GM23338 (cell line): ENCODE data around the gene NTM. TPM values are rescaled to one million over a fixed set of nuclear protein-coding genes. Genes with fewer than 3 reads are reported as not detected.

ENCODE experiments used
- ATAC-seq: fragments of 200-7000 bp; cut with Tn5 transposase; 3 replicates; pipeline ENCODE4 v1.9.1; 2020
- DNase-seq: peaks from one replicate; pipeline ENCODE4 v3.0.0-alpha.2; 2015; ENCODE audit warnings: low spot score
- H2AFZ ChIP-seq: fragments of 200-600 bp; sonication (generic); 2 replicates; pipeline ENCODE4 v1.8.0; 2016; ENCODE audit warnings: antibody characterized with exemption, mild to moderate bottlenecking, moderate library complexity
- H3F3A ChIP-seq: fragments of 200-600 bp; sonication (generic); replicated peaks from 2 replicates; pipeline ENCODE4 v1.8.0; 2017; ENCODE audit warnings: antibody characterized with exemption, mixed run types, low read depth
- H3K27ac ChIP-seq: fragments of 200-600 bp; sonication (generic); 2 replicates; pipeline ENCODE4 v1.6.1; 2016; ENCODE audit warnings: low read depth
- H3K27me3 ChIP-seq: fragments of 200-600 bp; sonication (generic); 2 replicates; pipeline ENCODE4 v1.8.0; 2016; ENCODE audit warnings: mild to moderate bottlenecking, mixed run types, moderate library complexity; ENCODE audit not compliant: insufficient read depth
- H3K36me3 ChIP-seq: fragments of 200-600 bp; sonication (generic); 2 replicates; pipeline ENCODE4 v1.8.0; 2016; ENCODE audit warnings: mild to moderate bottlenecking; ENCODE audit not compliant: insufficient read depth
- H3K4me1 ChIP-seq: fragments of 200-600 bp; sonication (generic); 2 replicates; pipeline ENCODE4 v1.8.0; 2016; ENCODE audit warnings: mild to moderate bottlenecking, moderate library complexity; ENCODE audit not compliant: insufficient read depth
- H3K4me2 ChIP-seq: fragments of 200-600 bp; sonication (generic); 2 replicates; pipeline ENCODE4 v1.7.1; 2017; ENCODE audit warnings: mixed run types
- H3K4me3 ChIP-seq: fragments of 200-600 bp; sonication (generic); 2 replicates; pipeline ENCODE4 v1.6.1; 2016; ENCODE audit warnings: mixed run types
- H3K79me2 ChIP-seq: fragments of 200-600 bp; sonication (generic); replicated peaks from 2 replicates; pipeline ENCODE4 v1.8.0; 2017; ENCODE audit warnings: mild to moderate bottlenecking; ENCODE audit not compliant: insufficient read depth
- H3K9me2 ChIP-seq: fragments of 200-600 bp; sonication (generic); 2 replicates; pipeline ENCODE4 v1.8.0; 2017; ENCODE audit not compliant: insufficient read depth
- H4K20me1 ChIP-seq: fragments of 200-600 bp; sonication (generic); replicated peaks from 2 replicates; pipeline ENCODE4 v1.8.0; 2017; ENCODE audit warnings: mild to moderate bottlenecking; ENCODE audit not compliant: insufficient read depth
- H3K27ac Mint-ChIP-seq: 2 replicates; pipeline ENCODE4 v1.8.0; 2020; ENCODE audit warnings: inconsistent platforms, mild to moderate bottlenecking, moderate library complexity, mixed read lengths
- H3K27me3 Mint-ChIP-seq: 3 replicates; pipeline ENCODE4 v1.8.0; 2022; ENCODE audit warnings: low read depth, mild to moderate bottlenecking, moderate library complexity, mixed read lengths, inconsistent platforms; ENCODE audit not compliant: insufficient read depth, poor library complexity
- H3K36me3 Mint-ChIP-seq: 3 replicates; pipeline ENCODE4 v1.8.0; 2021; ENCODE audit warnings: low read depth, mild to moderate bottlenecking, inconsistent platforms, moderate library complexity, mixed read lengths
- H3K4me1 Mint-ChIP-seq: 3 replicates; pipeline ENCODE4 v1.8.0; 2020; ENCODE audit warnings: mild to moderate bottlenecking, inconsistent platforms, mixed read lengths
- H3K4me3 Mint-ChIP-seq: 3 replicates; pipeline ENCODE4 v1.8.0; 2021; ENCODE audit warnings: moderate library complexity, mild to moderate bottlenecking, inconsistent platforms, mixed read lengths
- H3K9me3 Mint-ChIP-seq: 3 replicates; pipeline ENCODE4 v1.8.0; 2020; ENCODE audit warnings: moderate library complexity, mild to moderate bottlenecking, inconsistent platforms, mixed read lengths
- CREB1 ChIP-seq: fragments of 250-450 bp; sonication (Bioruptor Pico); IDR thresholded peaks from 2 replicates; pipeline ENCODE4 v1.5.0; 2020; ENCODE audit warnings: low read depth, mild to moderate bottlenecking, moderate library complexity
- ETS1 ChIP-seq: IDR thresholded peaks from 2 replicates; pipeline ENCODE4 v1.6.1; 2016; ENCODE audit warnings: antibody characterized with exemption
- EZH2 ChIP-seq: fragments of 200-600 bp; sonication (generic); IDR thresholded peaks from one replicate; pipeline ENCODE4 v1.8.0; 2017; ENCODE audit warnings: antibody characterized with exemption, mild to moderate bottlenecking, low read depth; ENCODE audit not compliant: unreplicated experiment
- JUNB ChIP-seq: IDR thresholded peaks from one replicate; pipeline ENCODE4 v1.6.1; 2016; ENCODE audit warnings: antibody characterized with exemption; ENCODE audit not compliant: unreplicated experiment
- NANOG ChIP-seq: IDR thresholded peaks from 2 replicates; pipeline ENCODE4 v1.6.1; 2016; ENCODE audit warnings: antibody characterized with exemption, borderline replicate concordance
- POLR2AphosphoS5 ChIP-seq: IDR thresholded peaks from 2 replicates; pipeline ENCODE4 v1.6.1; 2016; ENCODE audit warnings: antibody characterized with exemption, low read depth
- REST ChIP-seq: IDR thresholded peaks from one replicate; pipeline ENCODE4 v1.6.1; 2018; ENCODE audit warnings: antibody characterized with exemption; ENCODE audit not compliant: unreplicated experiment
- STAT1 ChIP-seq: IDR thresholded peaks from one replicate; pipeline ENCODE4 v1.6.1; 2016; ENCODE audit warnings: antibody characterized with exemption; ENCODE audit not compliant: unreplicated experiment
- ZNF114 ChIP-seq: fragments of 250-450 bp; sonication (Bioruptor Pico); IDR thresholded peaks from 2 replicates; pipeline ENCODE4 v1.5.0; 2020; ENCODE audit warnings: mild to moderate bottlenecking, moderate library complexity
- ZNF331 ChIP-seq: fragments of 250-450 bp; sonication (Bioruptor Pico); IDR thresholded peaks from 2 replicates; pipeline ENCODE4 v1.5.0; 2020; ENCODE audit warnings: low read depth, mild to moderate bottlenecking, moderate library complexity
- polyA plus RNA-seq: library from polyadenylated mRNA; unstranded; fragments of >200 nt; fragmentation: Nextera tagmentation; extraction: Ambion mirVana; gene quantifications from 2 replicates; pipeline ENCODE4 v1.2.1, GENCODE V29; 2016
- total RNA-seq: library from RNA; depleted of rRNA; stranded (reverse); fragments of >200 nt; shearing (Covaris generic); gene quantifications from 2 replicates; pipeline ENCODE4 v1.2.3, GENCODE V29; 2014
- TF ChIP-seq, protein P1 (sequence below): fragments of 250-450 bp; sonication (Bioruptor Pico); IDR thresholded peaks from 2 replicates; pipeline ENCODE4 v1.5.0; 2020; ENCODE audit warnings: mild to moderate bottlenecking, moderate library complexity
- TF ChIP-seq, protein P2 (sequence below), 2 experiments: fragments of 200-600 bp in 1 of 2; sonication (generic) in 1 of 2; conservative IDR thresholded peaks; 2 replicates each; pipeline versions ENCODE4 v1.5.1 to v1.6.1; 2016 to 2017; ENCODE audit warnings: antibody characterized with exemption in 2 of 2, low read depth in 2 of 2, mild to moderate bottlenecking in 2 of 2, moderate library complexity in 1 of 2

Gene NTM
- total and polyA plus RNA-seq, 2 experiments from 2014 or later: 10.6 to 14.6 TPM

DNA sequence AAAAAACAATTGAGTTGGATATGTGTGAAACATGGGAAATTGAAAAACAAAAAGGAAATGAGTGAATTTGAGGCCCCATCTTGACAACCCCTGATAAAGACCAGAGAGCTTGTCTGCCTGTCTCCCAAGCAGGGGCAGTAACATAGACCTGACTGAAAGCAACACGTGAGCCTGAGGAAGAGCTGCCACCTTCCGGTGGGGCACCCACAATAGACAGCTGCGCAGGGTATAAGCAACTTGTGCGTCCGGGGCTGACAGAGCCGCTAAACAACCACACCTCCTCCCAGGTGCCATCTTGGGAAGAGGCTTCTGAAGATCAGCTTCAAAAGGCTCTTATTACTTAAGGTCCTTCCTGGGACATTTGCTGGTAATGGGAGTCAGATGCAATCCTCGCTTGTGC, 166.8 kb downstream of the NTM start:
- no peak overlapping the region for H3K27ac Mint-ChIP-seq
- Histone ChIP-seq H3K27ac (no peak overlapping the region), H3K36me3 (peaks cover 4% of the 10 kb centered on the region; the same call in 1 of the 2 replicates), H3K4me3 (no peak overlapping the region), H4K20me1 (no peaks in the 10 kb centered on the region), H3K27me3 (no peaks in the 10 kb centered on the region), H2AFZ (no peak overlapping the region), H3K9me2 (no peaks in the 10 kb centered on the region), H3K4me1 (no peaks in the 10 kb centered on the region), H3K4me2 (no peak overlapping the region), H3K79me2 (no peaks in the 10 kb centered on the region), H3F3A (no peaks in the 10 kb centered on the region)
- peaks cover 7% of the 10 kb centered on the region for H3K4me1 Mint-ChIP-seq
- ATAC-seq (no peak), DNase-seq (no peak)
- peaks cover 6% of the 10 kb centered on the region for H3K27me3 Mint-ChIP-seq
- no peak overlapping the region for H3K4me3 Mint-ChIP-seq
- TF ChIP-seq STAT1: no peak
- TF ChIP-seq ZNF114 (CRISPR knock-in tag): no peak
- TF ChIP-seq NANOG: no peak
- TF ChIP-seq CREB1 (CRISPR knock-in tag): no peak
- no peak for TF ChIP-seq ETS1
- no peak for TF ChIP-seq POLR2AphosphoS5
- TF ChIP-seq EZH2: no peak
- no peak for TF ChIP-seq ZNF331
- TF ChIP-seq, protein P1, sequence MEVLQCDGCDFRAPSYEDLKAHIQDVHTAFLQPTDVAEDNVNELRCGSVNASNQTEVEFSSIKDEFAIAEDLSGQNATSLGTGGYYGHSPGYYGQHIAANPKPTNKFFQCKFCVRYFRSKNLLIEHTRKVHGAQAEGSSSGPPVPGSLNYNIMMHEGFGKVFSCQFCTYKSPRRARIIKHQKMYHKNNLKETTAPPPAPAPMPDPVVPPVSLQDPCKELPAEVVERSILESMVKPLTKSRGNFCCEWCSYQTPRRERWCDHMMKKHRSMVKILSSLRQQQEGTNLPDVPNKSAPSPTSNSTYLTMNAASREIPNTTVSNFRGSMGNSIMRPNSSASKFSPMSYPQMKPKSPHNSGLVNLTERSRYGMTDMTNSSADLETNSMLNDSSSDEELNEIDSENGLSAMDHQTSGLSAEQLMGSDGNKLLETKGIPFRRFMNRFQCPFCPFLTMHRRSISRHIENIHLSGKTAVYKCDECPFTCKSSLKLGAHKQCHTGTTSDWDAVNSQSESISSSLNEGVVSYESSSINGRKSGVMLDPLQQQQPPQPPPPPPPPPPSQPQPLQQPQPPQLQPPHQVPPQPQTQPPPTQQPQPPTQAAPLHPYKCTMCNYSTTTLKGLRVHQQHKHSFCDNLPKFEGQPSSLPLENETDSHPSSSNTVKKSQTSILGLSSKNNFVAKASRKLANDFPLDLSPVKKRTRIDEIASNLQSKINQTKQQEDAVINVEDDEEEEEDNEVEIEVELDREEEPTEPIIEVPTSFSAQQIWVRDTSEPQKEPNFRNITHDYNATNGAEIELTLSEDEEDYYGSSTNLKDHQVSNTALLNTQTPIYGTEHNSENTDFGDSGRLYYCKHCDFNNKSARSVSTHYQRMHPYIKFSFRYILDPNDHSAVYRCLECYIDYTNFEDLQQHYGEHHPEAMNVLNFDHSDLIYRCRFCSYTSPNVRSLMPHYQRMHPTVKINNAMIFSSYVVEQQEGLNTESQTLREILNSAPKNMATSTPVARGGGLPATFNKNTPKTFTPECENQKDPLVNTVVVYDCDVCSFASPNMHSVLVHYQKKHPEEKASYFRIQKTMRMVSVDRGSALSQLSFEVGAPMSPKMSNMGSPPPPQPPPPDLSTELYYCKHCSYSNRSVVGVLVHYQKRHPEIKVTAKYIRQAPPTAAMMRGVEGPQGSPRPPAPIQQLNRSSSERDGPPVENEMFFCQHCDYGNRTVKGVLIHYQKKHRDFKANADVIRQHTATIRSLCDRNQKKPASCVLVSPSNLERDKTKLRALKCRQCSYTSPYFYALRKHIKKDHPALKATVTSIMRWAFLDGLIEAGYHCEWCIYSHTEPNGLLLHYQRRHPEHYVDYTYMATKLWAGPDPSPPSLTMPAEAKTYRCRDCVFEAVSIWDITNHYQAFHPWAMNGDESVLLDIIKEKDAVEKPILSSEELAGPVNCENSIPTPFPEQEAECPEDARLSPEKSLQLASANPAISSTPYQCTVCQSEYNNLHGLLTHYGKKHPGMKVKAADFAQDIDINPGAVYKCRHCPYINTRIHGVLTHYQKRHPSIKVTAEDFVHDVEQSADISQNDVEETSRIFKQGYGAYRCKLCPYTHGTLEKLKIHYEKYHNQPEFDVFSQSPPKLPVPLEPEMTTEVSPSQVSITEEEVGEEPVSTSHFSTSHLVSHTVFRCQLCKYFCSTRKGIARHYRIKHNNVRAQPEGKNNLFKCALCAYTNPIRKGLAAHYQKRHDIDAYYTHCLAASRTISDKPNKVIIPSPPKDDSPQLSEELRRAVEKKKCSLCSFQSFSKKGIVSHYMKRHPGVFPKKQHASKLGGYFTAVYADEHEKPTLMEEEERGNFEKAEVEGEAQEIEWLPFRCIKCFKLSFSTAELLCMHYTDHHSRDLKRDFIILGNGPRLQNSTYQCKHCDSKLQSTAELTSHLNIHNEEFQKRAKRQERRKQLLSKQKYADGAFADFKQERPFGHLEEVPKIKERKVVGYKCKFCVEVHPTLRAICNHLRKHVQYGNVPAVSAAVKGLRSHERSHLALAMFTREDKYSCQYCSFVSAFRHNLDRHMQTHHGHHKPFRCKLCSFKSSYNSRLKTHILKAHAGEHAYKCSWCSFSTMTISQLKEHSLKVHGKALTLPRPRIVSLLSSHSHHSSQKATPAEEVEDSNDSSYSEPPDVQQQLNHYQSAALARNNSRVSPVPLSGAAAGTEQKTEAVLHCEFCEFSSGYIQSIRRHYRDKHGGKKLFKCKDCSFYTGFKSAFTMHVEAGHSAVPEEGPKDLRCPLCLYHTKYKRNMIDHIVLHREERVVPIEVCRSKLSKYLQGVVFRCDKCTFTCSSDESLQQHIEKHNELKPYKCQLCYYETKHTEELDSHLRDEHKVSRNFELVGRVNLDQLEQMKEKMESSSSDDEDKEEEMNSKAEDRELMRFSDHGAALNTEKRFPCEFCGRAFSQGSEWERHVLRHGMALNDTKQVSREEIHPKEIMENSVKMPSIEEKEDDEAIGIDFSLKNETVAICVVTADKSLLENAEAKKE (CRISPR knock-in tag): no peak
- no peak for TF ChIP-seq JUNB
- TF ChIP-seq, protein P2, sequence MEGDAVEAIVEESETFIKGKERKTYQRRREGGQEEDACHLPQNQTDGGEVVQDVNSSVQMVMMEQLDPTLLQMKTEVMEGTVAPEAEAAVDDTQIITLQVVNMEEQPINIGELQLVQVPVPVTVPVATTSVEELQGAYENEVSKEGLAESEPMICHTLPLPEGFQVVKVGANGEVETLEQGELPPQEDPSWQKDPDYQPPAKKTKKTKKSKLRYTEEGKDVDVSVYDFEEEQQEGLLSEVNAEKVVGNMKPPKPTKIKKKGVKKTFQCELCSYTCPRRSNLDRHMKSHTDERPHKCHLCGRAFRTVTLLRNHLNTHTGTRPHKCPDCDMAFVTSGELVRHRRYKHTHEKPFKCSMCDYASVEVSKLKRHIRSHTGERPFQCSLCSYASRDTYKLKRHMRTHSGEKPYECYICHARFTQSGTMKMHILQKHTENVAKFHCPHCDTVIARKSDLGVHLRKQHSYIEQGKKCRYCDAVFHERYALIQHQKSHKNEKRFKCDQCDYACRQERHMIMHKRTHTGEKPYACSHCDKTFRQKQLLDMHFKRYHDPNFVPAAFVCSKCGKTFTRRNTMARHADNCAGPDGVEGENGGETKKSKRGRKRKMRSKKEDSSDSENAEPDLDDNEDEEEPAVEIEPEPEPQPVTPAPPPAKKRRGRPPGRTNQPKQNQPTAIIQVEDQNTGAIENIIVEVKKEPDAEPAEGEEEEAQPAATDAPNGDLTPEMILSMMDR (conservative IDR thresholded peaks at IDR 0.05; ENCODE audit: low read depth in 2 of 2): no peak; a peak in 1 of 4 replicates
- TF ChIP-seq REST: no peak
- H3K9me3 Mint-ChIP-seq: peaks cover 8% of the 10 kb centered on the region; the same call in 2 of the 3 replicates
- H3K36me3 Mint-ChIP-seq: peaks cover 9% of the 10 kb centered on the region; the same call in 2 of the 3 replicates
